Iris pigment epithelial cell (primary cell): ENCODE measurements around the gene SCRN1.
A peak's percentile ranks its signal among the peaks of the same experiment; 100 is the strongest.

ENCODE experiments used
- DNase-seq: peaks from one replicate; pipeline ENCODE4 v3.0.0-alpha.2; 2011; ENCODE audit warnings: low read depth

Gene SCRN1

DNA sequence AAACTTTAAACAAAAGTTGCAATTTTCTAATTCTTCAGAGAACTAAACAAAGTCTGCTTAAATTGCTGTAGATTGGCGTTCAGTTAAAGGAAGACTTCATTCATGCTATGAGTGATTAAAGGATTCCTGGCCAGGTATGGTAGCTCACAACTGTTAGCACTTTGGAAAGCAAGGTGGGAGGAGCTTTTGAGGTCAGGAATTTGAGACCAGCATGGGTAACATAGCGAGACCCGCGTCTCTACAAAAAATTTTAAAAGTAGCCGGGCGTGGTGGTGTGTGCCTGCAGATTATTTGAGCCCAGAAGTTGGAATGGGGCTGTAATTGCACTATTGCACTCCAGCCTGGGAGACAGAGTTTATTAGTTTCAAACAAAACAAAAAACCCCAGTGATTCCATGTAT is 13.5 kb upstream of the SCRN1 start:
- no peak for DNase-seq

DNA sequence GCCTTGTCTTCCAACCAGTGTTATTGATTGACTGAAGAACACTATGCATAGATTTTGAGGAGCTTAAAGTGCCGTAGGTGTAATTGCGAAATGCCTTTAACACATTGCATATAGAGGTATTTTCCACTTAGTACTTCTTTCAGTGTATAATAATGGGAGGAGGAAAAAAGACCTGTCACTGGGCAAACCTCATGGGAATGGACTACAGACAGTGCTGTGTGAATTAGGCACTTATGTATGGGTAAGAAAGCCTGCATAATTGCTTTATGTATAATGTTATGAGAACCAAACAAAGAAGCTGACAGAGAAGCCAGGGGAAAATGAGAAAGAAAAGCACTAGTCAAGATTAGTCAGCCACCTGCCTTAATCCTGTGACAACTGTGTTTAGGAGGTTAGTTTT is 12.4 kb upstream of the SCRN1 start:
- no peak for DNase-seq

- DNase-seq = no peak
Observed at GRCh38 chr7:29998489-29998888, 8.9 kb upstream of the SCRN1 start.

DNA sequence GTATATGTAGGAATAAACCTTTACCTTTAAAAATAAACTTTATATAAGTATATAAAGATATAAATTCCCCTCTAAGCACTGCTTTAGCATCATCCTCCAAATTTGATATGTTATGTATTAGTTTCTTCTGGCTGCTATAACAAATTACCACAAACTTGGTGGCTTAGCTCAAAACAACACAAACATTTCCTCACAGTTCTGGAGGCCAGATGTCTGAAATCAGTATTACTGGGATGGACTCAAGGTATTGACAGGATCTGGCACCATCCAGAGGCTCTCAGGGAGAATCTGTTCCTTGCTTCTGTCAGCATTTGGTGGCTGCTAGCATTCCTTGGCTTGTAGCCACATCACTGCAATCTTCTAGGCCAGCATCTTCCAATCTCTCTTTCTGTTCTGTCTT is 6.7 kb upstream of the SCRN1 start:
- no peak for DNase-seq

GRCh38 chr7:29995652-29996051 is 6.1 kb upstream of the SCRN1 start:
- peak; percentile 27 for DNase-seq

DNA sequence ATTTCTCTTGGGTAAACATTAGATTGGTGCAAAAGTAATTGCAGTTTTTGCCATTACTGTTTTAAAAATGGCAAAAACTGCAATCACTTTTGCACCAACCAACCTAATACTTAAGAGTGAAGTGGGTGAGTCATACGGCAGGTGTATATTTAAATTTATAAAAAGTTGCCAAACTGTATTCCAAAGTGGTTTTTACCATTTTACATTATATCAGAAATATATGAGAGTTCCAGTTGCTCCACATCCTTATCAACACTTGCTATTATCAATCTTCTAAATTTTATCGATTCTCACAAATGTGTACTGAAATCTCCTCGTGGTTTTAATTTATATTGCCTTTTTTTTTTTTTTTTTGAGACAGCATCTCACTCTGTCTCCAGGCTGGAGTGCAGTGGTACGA is 3.5 kb upstream of the SCRN1 start:
- DNase-seq = no peak

- no peak for DNase-seq
Observed at GRCh38 chr7:29991937-29992336, 2.3 kb upstream of the SCRN1 start.

GRCh38 chr7:29990931-29991330 is 1.3 kb upstream of the SCRN1 start:
- no peak for DNase-seq

- peak; percentile 72 for DNase-seq
Observed at GRCh38 chr7:29988424-29989256, 961 bp downstream of the SCRN1 start.

GRCh38 chr7:29987811-29988317 is 1.7 kb downstream of the SCRN1 start:
- peak; percentile 90 for DNase-seq

GRCh38 chr7:29987083-29987482 is 2.5 kb downstream of the SCRN1 start:
- DNase-seq = peak; percentile 70

GRCh38 chr7:29980151-29980550 is 9.4 kb downstream of the SCRN1 start:
- DNase-seq = no peak

DNA sequence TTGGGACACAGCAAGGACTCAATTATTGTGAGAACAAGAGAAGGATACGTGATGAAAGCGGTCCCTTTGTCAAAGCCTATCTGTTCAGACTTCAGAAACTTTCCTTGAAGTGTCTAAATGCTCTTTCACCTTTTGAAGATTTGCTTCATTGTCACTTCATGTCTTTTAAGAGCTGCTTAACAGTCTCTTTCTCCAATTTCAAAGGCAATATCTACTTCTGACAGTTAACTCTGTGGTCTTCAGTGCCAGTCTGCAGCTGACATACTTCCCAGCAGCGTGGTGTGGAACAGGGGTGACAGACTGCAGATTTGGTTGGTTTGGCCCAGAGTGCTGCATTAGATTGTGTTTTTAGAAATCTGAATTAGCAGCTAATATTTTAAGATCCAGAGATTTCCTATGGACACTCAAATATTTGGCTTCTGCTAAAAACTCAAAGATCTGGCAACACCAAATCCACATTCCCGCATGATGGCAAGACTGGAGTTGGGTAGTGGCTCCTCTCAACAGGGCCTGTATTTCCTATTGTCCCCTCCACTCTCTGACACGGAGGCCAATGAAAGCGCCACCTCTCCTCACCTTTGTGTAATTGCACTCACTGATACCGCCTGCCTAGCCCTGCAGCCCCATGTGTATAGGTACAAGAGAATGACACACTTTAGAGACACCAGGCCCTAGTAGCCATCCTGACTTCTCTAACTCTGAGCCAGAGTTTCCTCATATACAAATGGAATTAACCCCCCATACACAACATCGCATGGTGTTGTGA is 11.5 kb downstream of the SCRN1 start:
- no peak for DNase-seq

DNA sequence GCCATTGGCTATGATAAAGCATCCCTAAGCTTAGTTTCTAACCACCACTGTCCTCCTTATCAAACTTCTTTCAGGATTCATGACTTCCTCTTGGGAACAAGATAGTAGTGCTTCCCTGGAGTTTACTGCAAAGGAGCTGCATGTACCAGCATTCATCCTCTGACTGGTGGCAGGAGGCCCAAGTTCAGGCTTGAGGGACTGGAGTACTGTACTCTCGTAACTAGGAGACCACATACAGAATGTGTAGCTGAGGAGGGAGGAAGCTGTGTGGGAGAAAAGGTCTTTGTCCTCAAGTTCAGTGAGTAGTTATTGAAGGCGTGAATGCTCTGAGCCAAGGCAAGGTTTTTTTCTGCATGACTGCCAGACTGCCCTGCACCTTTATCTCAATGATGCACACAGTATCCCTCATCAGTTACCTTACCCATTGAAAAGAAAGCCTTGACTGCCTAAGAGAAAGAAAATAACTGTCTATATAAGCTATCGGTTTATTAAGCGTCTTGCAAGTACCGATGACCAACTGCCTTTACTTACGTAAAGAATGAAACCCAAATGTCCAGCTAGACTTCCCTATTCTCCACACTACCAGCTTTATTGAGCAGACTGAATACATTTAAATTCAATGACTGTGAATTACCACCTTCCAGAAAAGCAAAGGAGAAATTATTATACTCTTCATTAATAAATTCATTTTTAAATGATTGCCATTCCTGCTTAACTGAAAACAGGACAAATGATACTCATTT is 12.8 kb downstream of the SCRN1 start:
- DNase-seq = peak; percentile 23

- DNase-seq = peak; percentile 68
Observed at GRCh38 chr7:29976266-29976665, 13.3 kb downstream of the SCRN1 start.

GRCh38 chr7:29975561-29975960 is 14.0 kb downstream of the SCRN1 start:
- DNase-seq = no peak

- DNase-seq = no peak
Observed at GRCh38 chr7:29974286-29974685, 15.3 kb downstream of the SCRN1 start.

DNA sequence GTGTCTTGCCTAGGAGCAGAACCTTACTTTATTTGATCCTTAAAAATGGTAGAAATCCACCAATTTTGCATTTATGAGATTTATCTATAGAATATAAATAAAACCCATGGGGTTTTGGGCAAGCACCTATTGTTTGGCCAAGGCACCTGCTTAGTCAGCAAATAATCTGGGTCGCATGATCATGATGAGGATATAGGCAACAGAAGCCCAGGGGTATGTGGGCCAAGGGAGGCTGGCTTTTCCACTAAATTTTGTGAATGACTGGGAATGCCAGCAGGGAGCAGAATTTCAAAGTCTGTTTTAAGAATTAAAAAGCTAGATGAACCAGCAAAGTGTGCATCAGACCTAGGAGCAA is 17.3 kb downstream of the SCRN1 start:
- DNase-seq = no peak

- DNase-seq = no peak
Observed at GRCh38 chr7:29971566-29972314, 17.9 kb downstream of the SCRN1 start.

GRCh38 chr7:29970158-29970557 is 19.4 kb downstream of the SCRN1 start:
- peak; percentile 16 for DNase-seq

DNA sequence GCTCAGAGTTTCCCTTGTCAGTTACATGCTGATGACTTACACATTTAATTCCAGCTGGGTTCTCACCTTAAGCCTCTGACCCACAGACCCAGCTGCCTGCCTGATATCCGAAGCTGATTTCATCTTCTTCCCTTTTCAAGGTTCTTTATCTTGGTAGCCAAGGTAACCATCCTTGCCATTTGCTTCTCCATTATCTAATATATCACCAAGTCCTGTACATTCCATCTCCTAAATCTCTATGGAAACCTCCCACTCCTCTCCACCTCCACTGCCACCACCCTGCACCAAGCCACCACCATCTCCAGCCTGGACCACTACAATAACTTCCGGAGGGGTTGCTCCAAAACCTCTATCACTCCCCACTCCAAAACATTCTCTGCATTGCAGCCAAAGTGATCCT is 19.9 kb downstream of the SCRN1 start:
- no peak for DNase-seq
